ENCODE data around the gene CD79A.

CD79A gene

DNA sequence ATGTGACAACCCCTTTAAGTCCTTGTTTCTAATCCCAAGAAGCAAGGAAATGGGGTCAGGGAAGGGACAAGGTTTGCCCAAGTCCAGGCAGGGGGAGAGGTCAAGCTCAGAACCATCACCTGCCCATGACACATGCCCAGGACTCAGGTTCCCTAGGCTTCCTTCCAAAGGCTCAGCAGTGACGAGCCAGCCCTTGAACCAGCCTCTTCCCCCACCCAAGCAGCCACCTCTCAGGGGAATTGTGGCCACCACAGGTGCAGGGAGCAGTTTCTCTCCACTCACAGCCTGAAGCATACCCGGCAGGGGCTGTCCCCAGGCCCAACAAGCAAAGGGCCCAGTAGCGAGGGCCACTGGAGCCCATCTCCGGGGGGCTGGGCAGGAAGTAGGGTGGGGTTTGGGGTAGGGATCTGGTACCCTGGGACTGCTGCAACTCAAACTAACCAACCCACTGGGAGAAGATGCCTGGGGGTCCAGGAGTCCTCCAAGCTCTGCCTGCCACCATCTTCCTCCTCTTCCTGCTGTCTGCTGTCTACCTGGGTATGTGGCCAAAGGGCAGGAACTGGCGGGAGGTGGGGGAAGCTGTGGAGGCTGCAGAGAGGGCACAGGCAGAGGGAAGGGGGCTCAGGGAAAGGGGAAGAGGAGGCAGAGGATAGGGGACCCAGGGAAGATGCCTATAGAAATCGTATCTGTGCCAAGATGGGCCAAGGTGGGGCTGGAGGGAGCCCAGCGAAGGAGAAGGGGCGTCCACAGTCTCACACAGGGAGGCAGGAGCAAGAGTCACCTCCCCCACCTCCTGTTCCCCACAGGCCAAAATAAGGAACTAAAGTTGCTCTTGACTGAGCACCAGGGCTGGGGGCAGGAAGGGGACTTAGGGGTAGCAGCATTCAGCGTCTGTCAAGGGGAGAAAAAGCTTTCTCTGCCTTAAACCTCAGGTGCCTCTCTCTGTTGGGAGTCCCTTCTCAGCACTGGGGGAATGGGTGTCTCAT lies at the start of gene CD79A:
CD79A (plus strand) TSS at position 433 of the 986 bp plus-strand sequence; CDS start at position 459, 26 bp downstream.
- in situ Hi-C loops (cut with MboI; ENCODE audit: low sequenced_read_pairs), result no loop called here

DNA sequence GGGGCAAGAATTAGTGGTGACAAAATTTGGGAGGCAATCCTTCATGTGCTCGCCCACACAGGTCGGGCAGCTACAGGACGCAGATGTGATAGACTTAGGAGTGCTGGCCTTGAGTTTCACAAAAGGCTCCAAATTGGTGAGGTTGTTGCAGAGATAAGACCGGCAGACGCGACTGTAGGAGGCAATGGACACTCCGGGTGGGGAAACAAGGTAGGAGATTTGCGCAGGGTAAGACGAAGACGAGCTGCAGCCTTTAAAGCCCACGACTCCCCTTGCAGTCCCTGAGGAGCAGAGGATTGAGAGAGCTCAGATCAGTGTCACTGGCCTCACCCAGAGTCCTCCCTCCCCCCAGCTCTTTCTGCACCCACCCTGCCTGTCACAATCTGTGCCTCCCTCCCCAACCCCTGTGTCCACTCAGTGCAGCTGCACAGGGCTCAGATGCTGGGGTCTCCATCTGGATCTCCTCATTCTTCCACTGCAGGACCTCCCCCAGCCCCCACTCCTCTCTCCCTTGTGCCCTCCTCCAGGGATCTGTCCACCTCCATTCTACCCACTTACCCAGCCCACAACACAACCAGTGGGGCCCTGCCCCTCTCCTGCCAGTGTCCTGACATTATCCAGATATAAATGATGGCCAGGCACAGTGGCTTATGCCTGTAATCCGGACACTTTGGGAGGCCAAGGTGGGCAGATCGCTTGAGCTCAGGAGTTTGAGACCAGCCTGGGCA lies 38.9 kb upstream of the CD79A start:
- in situ Hi-C loops (cut with MboI; ENCODE audit: low sequenced_read_pairs), result no loop called here

DNA sequence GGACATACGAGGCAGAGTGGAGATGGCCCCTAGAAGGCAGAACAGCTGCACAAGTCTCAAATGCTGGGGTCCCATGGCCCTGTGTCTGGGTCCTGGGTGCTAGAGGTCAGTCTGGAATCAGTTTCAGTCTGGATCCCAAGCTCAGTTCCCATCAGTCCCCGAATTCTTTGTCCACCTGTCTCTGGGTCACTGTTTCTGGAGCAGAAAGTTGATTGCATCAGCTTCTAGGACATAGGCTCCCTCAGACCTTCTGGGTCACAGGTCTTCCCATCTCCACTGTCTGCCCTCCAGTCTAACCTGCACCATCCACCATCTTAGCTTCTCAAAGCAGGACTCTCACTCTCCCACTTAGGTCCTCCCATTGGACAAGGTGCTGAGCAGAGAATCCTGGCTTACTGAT lies 37.9 kb upstream of the CD79A start:
- in situ Hi-C loops (cut with MboI; ENCODE audit: low sequenced_read_pairs), result no loop called here

DNA sequence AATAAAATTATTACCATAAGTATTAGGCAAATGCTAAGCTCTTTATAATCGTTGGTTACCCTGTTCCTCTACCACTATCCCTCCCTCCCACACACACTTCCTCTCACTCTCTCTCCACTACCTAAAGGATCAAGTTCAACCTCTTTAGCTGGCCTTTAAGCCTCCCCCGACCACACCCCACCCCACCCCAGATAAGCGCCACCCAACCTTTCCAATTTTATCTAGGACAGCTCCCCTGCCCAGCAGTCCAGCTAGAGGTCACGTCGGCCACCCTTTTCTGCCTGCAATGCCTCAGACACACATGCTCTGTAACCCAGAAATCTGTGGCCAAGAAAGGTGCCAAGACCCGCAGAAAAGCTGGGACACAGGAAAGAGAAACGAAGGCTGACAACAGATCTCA lies 33.7 kb upstream of the CD79A start:
- in situ Hi-C loops (cut with MboI; ENCODE audit: low sequenced_read_pairs), result no loop called here

DNA sequence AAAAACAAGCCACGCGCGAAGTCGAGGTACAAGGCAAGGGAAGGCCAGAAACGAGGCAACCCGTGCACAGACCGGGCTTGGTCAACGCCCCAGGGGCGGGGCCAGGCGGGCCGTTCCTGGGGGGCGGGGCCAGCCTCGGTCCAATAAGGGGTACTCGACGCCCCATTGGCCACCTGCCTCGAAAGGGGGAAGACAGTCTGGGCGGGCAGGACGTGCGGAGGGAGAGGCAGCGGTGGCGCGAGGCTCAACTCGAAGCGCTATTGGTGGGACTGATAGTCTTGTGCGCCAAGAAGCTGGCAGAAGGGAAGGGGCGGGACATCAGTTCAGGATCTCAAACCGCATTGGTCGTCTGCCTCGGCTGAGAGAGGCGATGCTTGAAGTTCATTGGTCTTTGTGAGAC lies 32.5 kb upstream of the CD79A start, which contains the start of gene LYPD4:
LYPD4 (minus strand) TSS at position 83 of the 400 bp plus-strand sequence. CDS start 5,398 bp downstream, outside the sequence.
- in situ Hi-C loops (cut with MboI; ENCODE audit: low sequenced_read_pairs), result no loop called here

DNA sequence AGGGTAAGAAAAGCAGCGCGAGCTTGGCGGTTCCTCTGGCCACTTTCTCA lies 32.3 kb upstream of the CD79A start, which contains the start of gene DMRTC2:
DMRTC2 (plus strand) TSS at position 42 of the 50 bp plus-strand sequence. CDS start 2,387 bp downstream, outside the sequence.
- in situ Hi-C loops (cut with MboI; ENCODE audit: low sequenced_read_pairs), result no loop called here

DNA sequence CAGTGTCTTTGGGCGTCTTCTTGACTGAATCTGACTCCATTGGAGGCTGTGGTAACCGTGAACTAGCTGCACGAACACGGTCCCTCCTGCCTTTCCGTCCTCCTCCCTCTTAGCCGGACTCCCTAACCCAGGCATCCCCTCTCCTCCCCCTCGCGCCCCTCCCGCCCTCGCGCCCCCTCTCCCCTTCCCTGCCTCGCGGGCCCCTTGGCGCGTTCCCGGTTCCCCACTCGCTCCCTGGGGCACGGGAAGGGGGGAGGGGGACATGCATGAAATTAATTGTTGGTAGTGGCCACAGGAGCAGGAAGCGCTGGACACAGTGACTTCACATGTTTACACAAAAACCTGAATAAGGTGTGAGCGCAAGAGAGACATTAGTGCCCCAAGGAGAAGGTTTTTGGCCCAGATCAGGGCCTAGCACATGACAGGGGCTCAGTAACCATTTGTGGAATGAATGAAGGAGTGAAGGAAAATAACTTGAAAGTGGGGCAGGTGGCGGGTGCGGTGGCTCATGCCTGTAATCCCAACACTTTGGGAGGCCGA lies 32.0 kb upstream of the CD79A start:
- in situ Hi-C loops (cut with MboI; ENCODE audit: low sequenced_read_pairs), result no loop called here

DNA sequence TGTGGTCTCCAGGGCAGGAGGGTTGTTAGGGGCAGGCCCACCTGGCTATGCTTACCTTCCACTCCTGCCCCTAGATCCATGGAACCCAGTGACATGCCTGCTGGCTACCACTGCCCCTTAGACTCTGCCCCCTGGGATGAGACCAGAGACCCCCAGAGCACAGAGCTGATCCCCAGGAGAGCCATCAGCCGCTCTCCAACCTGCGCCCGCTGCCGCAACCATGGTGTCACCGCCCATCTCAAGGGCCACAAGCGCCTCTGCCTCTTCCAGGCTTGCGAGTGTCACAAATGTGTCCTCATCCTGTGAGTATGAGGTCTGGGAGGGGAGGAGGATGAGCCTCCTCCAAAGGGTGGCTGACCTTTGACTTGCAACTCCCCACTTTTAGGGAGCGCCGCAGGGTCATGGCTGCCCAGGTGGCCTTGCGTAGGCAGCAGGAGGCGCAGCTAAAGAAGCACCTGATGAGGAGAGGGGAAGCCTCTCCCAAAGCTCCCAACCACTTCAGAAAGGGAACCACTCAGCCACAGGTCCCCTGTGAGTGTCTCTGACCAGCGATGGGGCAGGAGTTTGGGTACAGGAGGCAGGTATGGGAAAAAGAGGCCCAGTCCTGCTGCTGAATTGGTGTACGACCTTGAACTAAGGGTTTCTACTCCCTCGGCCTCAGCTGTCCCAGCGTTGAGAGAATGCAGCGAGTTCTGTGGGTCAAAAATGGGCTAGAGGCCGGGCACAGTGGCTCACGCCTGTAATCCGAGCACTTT lies 29.6 kb upstream of the CD79A start:
- in situ Hi-C loops (cut with MboI; ENCODE audit: low sequenced_read_pairs), result no loop called here

DNA sequence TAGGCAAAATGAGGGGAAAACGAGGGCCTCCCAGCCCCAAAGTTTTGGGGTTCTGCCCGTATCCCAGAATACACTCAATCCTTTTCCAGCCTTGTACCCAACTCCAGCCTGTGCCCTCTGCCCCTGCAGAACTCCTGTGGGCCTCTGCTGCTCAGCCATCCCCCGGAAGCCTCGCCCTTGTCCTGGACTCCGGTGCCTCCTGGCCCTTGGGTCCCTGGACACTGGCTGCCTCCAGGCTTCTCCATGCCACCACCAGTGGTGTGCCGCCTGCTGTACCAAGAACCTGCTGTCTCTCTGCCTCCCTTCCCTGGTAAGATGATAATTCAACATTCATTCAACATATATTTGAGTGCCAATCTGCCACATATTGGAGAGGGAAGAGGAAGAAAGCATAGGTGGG lies 28.4 kb upstream of the CD79A start:
- in situ Hi-C loops (cut with MboI; ENCODE audit: low sequenced_read_pairs), result no loop called here

DNA sequence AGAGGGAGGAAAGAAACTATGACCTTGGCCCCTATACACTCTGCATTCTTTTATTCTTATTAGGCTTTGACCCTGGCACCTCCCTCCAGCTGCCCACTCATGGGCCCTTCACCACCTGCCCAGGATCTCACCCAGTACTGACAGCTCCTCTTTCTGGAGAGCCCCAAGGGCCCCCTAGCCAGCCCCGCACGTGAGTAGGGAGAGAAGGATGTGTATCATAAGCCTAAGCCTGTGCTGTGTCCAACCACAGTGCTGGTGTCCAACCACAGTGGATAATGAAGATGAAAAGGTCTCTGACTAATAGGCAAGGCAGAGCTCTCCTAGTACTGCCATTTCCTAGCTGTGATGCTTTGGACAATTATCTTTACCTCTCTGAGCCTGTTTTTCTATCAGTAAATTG lies 28.0 kb upstream of the CD79A start:
- in situ Hi-C loops (cut with MboI; ENCODE audit: low sequenced_read_pairs), result no loop called here

DNA sequence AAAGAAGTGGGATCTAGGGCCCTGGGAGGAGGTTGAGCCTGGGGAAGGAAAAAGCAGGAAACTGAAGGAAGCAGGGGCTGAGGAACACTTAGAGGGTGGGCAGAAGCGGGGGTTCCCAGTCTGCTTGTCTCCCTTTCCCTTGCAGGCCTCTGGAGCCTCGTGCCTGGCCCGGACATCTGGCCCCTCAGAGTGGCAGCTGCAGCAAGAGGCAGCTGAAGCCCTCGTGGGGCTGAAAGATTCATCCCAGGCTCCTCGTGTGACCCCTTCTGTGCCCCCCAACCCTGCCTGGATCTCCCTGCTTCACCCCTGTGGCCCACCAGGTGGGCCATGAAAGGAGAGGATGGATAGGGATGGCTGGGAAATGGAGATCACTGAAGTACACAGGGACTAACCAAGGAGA lies 26.7 kb upstream of the CD79A start:
- in situ Hi-C loops (cut with MboI; ENCODE audit: low sequenced_read_pairs), result no loop called here

DNA sequence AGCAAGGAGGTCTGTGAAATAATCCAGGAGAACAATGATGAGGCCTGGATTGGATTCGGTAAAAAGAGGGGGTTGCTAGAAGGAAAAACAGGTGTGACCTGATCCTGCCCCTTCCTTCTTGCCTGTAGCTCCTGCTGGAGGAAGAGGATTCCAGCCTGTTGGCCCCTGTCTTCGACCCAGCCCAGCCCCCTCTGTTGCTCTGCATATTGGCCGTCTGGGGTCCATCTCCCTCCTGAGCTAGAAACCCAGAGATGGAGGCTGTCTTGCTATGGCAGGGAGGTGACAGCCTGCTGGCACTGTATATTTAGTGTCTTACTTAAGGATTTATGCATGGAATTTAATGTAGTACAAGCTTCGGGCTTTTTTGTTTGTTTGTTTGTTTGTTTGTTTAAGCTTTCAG lies 25.6 kb upstream of the CD79A start:
- in situ Hi-C loops (cut with MboI; ENCODE audit: low sequenced_read_pairs), result no loop called here

DNA sequence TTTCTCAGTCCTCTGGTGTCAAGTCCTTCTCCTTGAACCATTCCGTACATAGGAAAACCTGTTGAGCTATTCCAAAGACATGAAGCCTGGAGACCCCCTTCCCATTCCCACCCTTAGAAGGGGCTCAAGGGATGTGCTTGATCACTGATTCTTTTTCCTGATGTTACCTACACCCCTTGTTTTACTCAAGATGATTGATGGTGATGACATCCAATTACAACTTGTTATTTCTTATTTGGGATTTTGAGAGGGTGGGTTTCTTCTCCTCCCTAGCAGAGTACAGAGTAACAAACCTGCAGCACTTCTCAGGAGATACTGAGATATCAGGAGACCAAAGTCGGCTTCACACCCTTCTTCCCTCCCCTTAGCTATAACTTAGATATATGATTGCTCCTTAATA lies 23.7 kb upstream of the CD79A start:
- in situ Hi-C loops (cut with MboI; ENCODE audit: low sequenced_read_pairs), result no loop called here

DNA sequence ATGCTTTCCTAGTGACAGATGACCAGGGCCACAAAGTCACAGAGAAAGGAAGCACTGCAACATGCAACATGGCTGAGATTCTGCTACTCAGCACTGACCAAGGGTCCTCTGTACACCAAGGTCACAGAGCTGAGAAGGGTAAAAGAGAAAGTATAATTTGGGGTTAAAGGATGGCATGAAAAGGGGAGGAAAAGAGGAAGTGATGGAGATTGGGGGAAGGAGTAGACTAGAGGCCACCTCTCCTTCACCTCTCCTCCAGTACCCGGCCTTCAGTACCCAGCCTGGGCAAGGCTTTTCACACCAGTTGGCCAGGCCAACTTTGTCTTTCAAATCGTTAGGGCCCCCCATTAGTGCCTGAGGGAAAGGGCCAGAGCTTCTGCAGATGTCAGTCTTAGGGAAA lies 23.3 kb upstream of the CD79A start:
- in situ Hi-C loops (cut with MboI; ENCODE audit: low sequenced_read_pairs), result no loop called here

DNA sequence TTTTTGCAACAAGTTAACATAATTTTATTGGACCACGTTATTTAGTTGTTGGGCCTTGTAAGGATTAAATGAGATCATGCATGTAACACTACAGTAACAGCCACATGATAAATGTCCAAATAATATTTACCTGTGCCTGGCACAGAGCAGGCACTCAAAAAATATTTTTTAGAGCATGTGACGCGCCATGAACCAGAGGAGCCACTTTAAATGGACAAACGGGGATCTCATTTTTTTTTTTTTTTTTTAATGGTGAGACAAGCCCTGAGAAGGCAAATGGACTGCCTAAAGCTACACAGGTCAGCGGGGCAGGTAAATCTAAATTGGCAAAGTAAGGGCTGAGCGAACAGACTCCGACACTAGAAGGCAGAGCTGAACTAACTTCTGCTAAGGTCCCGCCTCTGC lies 17.9 kb upstream of the CD79A start:
- in situ Hi-C loops (cut with MboI; ENCODE audit: low sequenced_read_pairs), result no loop called here

DNA sequence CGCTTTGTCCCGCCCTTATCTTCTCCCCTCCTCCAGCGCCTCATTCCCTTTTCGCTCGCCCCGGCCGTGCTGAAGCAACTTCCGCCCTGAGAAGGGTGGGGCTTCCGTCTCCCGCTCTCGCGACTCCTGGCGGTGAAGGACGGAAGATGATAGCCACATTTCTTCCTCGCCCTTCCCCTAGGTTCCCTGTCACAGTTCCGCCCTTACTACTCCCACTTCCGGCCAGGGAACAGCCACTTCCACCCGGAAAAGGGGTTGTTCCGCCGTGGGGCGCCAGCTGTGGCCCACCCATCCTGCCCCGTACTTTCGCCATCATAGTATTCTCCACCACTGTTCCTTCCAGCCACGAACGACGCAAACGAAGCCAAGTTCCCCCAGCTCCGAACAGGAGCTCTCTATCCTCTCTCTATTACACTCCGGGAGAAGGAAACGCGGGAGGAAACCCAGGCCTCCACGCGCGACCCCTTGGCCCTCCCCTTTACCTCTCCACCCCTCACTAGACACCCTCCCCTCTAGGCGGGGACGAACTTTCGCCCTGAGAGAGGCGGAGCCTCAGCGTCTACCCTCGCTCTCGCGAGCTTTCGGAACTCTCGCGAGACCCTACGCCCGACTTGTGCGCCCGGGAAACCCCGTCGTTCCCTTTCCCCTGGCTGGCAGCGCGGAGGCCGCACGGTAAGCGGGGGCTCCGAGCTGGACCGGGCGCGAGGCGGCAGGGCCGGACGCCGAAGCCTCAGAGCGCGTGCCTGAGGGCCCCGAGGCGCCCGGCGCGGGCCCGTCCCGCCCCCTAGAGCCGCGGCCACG lies 17.3 kb upstream of the CD79A start, which contains the start of gene RPS19:
RPS19 (plus strand) TSS at position 638 of the 801 bp plus-strand sequence. CDS start 520 bp downstream, outside the sequence.
- in situ Hi-C loops (cut with MboI; ENCODE audit: low sequenced_read_pairs), result loop anchor here (10.0 kb wide), 1 partner anchor 95 kb away; the partner anchor contains the start of gene RABAC1

DNA sequence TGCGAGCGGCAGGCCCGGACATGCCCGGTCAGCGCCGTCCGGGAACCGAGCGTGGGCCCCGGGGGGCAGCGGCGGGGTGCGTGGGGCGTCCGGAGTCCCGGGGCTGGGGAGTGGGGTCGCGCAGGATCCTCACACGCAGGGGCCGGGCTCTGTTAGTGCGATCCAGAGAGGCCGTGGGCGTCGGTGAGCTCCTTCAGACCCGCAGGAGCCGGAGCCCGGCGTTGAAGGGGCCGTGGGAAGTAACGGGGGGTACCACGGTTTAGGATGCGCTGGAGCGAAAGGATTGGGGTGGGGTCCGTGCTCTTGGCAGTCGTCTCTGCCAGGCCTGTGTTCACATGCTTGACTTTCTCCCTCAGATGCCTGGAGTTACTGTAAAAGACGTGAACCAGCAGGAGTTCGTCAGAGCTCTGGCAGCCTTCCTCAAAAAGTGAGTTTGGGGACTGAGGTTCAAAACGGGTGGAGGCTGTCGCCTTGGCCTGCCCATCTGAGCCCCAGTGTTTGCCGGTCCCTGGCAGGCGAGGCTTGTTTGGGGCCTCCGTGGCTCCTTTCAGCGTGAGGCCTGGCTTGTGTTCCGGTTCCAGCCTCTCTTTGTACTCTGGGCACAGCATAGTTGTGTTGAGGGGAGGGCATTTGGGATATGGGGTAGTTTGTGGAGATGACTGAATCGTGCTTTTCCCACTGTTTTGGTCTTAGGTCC lies 16.5 kb upstream of the CD79A start:
- in situ Hi-C loops (cut with MboI; ENCODE audit: low sequenced_read_pairs), result loop anchor here (10.0 kb wide), 1 partner anchor 94 kb away; the partner anchor contains the start of gene RABAC1

DNA sequence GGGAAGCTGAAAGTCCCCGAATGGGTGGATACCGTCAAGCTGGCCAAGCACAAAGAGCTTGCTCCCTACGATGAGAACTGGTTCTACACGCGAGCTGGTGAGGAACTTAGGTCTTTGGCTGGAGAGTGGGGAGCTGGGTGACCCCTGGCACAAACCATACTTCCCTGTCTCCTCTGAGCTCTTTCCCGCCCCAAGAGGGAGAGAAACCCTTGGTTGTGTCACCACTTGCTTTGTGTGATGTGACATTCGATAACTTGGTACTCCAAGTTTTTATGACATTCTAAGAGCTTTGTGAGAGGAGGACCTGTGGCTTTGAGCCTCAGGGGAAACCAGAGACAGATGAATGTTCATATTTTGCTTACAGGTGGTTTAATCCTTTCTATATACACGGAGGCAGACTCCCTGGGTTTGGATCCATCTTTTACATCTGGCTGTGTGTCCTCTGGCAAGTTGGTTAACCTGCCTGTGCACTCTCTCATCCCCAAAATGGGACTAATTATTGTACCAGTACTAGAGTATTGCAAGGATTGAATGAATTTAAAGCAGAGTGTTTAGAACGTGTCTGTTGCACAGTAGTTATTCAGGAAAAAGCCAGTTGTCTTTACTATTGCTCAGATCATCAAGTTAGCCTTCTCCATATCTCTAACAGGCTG lies 15.8 kb upstream of the CD79A start:
- in situ Hi-C loops (cut with MboI; ENCODE audit: low sequenced_read_pairs), result loop anchor here (10.0 kb wide), 1 partner anchor 94 kb away; the partner anchor contains the start of gene RABAC1

DNA sequence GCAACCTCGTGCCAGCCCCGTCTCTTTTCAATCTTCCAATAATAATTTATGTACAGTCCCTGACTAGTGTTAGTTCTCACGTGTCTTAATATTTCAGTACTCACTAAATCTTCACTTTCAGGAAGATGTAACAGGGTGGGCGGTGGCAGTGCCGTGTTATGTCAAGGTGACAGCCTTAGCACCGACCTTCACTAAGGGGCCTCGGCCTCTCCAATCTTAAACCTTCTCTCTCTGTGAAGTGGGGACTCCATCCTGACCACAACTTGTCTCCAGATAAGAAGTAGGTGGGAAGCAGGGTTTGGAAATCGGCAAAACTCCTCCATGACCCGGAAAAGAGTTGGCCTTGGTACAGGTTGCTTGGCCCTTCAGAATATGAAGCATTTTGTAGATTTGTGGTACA lies 15.2 kb upstream of the CD79A start:
- in situ Hi-C loops (cut with MboI; ENCODE audit: low sequenced_read_pairs), result loop anchor here (10.0 kb wide), 1 partner anchor 93 kb away; the partner anchor contains the start of gene RABAC1
